Pulmonary artery endothelial cell (primary cell): Measurements from ENCODE around the gene KCNH4. TPM values are rescaled to one million over a fixed set of nuclear protein-coding genes. Genes with fewer than 3 reads are reported as not detected.
A peak's percentile ranks its signal among the peaks of the same experiment; 100 is the strongest.
"Not testable (repeated sequence)": the region's sequence is repeated elsewhere in the genome, so short reads cannot be mapped to it uniquely, and the experiment has no call there.

Experiments used
- DNase-seq: peaks from one replicate; pipeline ENCODE4 v3.0.0-alpha.2; 2011; ENCODE audit warnings: low read depth, low spot score
- total RNA-seq: library from RNA; depleted of rRNA; stranded (reverse); fragments of >200 nt; gene quantifications from 2 replicates; pipeline ENCODE4 v1.2.3, GENCODE V29; 2014

The KCNH4 gene
- total RNA-seq, 1 donor from 2014 or later: not detected

- DNase-seq: no peak
These were observed 1.6 kb downstream of the KCNH4 start for GRCh38 chr17:42179335-42179734.

GRCh38 chr17:42178817-42179216 is 2.1 kb downstream of the KCNH4 start:
- DNase-seq: no peak

- DNase-seq: no peak
These were observed 3.3 kb downstream of the KCNH4 start for GRCh38 chr17:42177684-42178083.

- no peak for DNase-seq
These were observed 6.7 kb downstream of the KCNH4 start for GRCh38 chr17:42174126-42174783.

- DNase-seq: no peak
These were observed 9.1 kb downstream of the KCNH4 start for GRCh38 chr17:42171831-42172230.

GRCh38 chr17:42169351-42169750 is 11.6 kb downstream of the KCNH4 start:
- DNase-seq: no peak

GRCh38 chr17:42167807-42168206 is 13.1 kb downstream of the KCNH4 start:
- no peak for DNase-seq

GRCh38 chr17:42166196-42166763 is 14.7 kb downstream of the KCNH4 start:
- no peak for DNase-seq

GRCh38 chr17:42165751-42166150 is 15.2 kb downstream of the KCNH4 start:
- no peak for DNase-seq

- no peak for DNase-seq
These were observed 17.1 kb downstream of the KCNH4 start for GRCh38 chr17:42163696-42164407.

- no peak for DNase-seq
These were observed 17.8 kb downstream of the KCNH4 start for GRCh38 chr17:42163113-42163512.

GRCh38 chr17:42160531-42160910 is 20.4 kb downstream of the KCNH4 start:
- DNase-seq: no peak

GRCh38 chr17:42159796-42160530 is 21.0 kb downstream of the KCNH4 start:
- DNase-seq: no peak

GRCh38 chr17:42155614-42156045 is 25.3 kb downstream of the KCNH4 start:
- DNase-seq: no peak

GRCh38 chr17:42153919-42154742 is 26.8 kb downstream of the KCNH4 start:
- DNase-seq: peak; percentile 37

- no peak for DNase-seq
These were observed 33.9 kb downstream of the KCNH4 start for GRCh38 chr17:42146911-42147607.

GRCh38 chr17:42143138-42143537 is 37.8 kb downstream of the KCNH4 start:
- not testable (repeated sequence) for DNase-seq

GRCh38 chr17:42142371-42142896 is 38.5 kb downstream of the KCNH4 start:
- no peak for DNase-seq

GRCh38 chr17:42141382-42141781 is 39.6 kb downstream of the KCNH4 start:
- DNase-seq: no peak

- DNase-seq: not testable (repeated sequence)
These were observed 40.3 kb downstream of the KCNH4 start for GRCh38 chr17:42140690-42141089.
